DND-41 (cell line): Measurements from ENCODE around the gene GNG10.

ENCODE experiments used
- ATAC-seq: fragments of 200-7000 bp; cut with Tn5 transposase; 3 replicates; pipeline ENCODE4 v1.9.1; 2021; ENCODE audit warnings: low read depth; ENCODE audit not compliant: insufficient read depth
- DNase-seq: peaks from one replicate; pipeline ENCODE4 v3.0.0-alpha.2; 2020
- H2AFZ ChIP-seq: 2 replicates; pipeline ENCODE4 v1.6.0; 2012; ENCODE audit warnings: low read depth, low read length
- H3K27ac ChIP-seq: 2 replicates; pipeline ENCODE4 v1.5.1; 2012; ENCODE audit warnings: low read length, inconsistent platforms
- H3K27me3 ChIP-seq: fragments of 200-600 bp; sonication (generic); 2 replicates; pipeline ENCODE4 v1.6.0; 2012; ENCODE audit warnings: low read length, mild to moderate bottlenecking, inconsistent platforms; ENCODE audit not compliant: insufficient read depth, poor library complexity
- H3K36me3 ChIP-seq: 2 replicates; pipeline ENCODE4 v1.5.1; 2012; ENCODE audit warnings: low read length, inconsistent platforms; ENCODE audit not compliant: insufficient read depth
- H3K4me1 ChIP-seq: 2 replicates; pipeline ENCODE4 v1.5.1; 2012; ENCODE audit warnings: mild to moderate bottlenecking, low read length; ENCODE audit not compliant: insufficient read depth
- H3K4me2 ChIP-seq: 2 replicates; pipeline ENCODE4 v1.6.0; 2012; ENCODE audit warnings: mild to moderate bottlenecking, moderate library complexity, low read length, inconsistent platforms; ENCODE audit not compliant: insufficient read depth
- H3K4me3 ChIP-seq, 2 experiments: fragments of 200-600 bp in 1 of 2; shearing (Covaris generic) in 1 of 2; 2 replicates each; pipeline ENCODE4 v1.5.1; 2012 to 2016; ENCODE audit warnings: inconsistent platforms in 2 of 2, low read length in 2 of 2, mild to moderate bottlenecking in 2 of 2, low read depth in 1 of 2, moderate library complexity in 1 of 2
- H3K79me2 ChIP-seq: 2 replicates; pipeline ENCODE4 v1.6.0; 2012; ENCODE audit warnings: low read length, inconsistent platforms; ENCODE audit not compliant: insufficient read depth
- H3K9ac ChIP-seq: 2 replicates; pipeline ENCODE4 v1.6.0; 2012; ENCODE audit warnings: low read depth, mild to moderate bottlenecking, inconsistent platforms, low read length, moderate library complexity
- H3K9me3 ChIP-seq: 2 replicates; pipeline ENCODE4 v1.5.1; 2012; ENCODE audit warnings: low read length, moderate library complexity, mild to moderate bottlenecking, inconsistent platforms; ENCODE audit not compliant: insufficient read depth, severe bottlenecking
- H4K20me1 ChIP-seq: 2 replicates; pipeline ENCODE4 v1.6.0; 2012; ENCODE audit warnings: low read length; ENCODE audit not compliant: insufficient read depth
- EZH2 ChIP-seq: IDR thresholded peaks from 3 replicates; pipeline ENCODE4 v1.6.1; 2012; ENCODE audit warnings: borderline replicate concordance, low read depth, mild to moderate bottlenecking, moderate library complexity, low read length, inconsistent platforms; ENCODE audit not compliant: severe bottlenecking
- TF ChIP-seq, protein P1 (sequence below): IDR thresholded peaks from 2 replicates; pipeline ENCODE4 v1.5.1; 2012; ENCODE audit warnings: borderline replicate concordance, low read length, moderate library complexity, mild to moderate bottlenecking; ENCODE audit not compliant: poor library complexity, severe bottlenecking; ENCODE audit errors: extremely low read depth

Gene GNG10

DNA sequence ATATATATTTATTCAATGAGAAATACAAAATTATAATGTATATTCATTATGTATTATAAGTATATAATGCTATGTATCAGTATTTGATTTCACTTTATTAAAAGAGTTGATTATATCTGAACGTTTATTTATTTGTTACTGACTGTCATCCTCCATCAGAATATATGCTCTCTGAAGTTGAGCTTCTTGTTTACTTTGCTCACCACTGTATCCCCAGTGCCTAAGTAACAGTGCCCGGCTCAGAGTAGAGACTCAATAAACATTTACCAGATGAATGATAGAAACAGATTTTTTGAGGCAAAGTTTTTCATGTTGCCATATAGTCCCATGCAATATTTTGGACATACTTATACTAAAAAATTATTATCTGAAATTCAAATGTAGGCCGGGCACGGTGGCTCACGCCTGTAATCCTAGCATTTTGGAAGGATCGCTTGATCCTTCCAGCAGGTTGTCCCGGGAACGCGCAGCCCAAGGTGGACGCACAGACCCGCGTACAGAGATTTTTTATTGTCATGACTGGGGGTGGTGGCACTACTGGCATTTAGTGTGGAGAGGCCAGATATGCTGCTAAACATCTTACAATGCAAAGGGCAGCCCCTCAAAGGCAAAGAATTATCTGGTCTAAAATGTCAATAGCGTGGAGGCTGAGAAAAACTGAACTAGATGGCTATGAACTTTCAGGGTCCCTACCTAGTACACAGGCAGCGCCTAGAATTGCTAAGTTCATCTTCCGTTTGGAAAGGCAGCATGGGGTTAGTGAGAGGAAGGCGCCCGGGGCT, 31.0 kb upstream of the GNG10 start:
- H4K20me1 ChIP-seq, result peaks cover 13% of the 10 kb centered on the region; the same call in 1 of the 2 replicates
- no peaks in the 10 kb centered on the region; the same call in 1 of the 2 replicates for H3K36me3 ChIP-seq
- H3K4me2 ChIP-seq, result peak overlapping the region; percentile 92
- peak overlapping the region; percentile 79 for H3K9ac ChIP-seq
- no peaks in the 10 kb centered on the region for H3K27me3 ChIP-seq
- peak overlapping the region; percentile 62 for H3K27ac ChIP-seq
- TF ChIP-seq, protein P1, sequence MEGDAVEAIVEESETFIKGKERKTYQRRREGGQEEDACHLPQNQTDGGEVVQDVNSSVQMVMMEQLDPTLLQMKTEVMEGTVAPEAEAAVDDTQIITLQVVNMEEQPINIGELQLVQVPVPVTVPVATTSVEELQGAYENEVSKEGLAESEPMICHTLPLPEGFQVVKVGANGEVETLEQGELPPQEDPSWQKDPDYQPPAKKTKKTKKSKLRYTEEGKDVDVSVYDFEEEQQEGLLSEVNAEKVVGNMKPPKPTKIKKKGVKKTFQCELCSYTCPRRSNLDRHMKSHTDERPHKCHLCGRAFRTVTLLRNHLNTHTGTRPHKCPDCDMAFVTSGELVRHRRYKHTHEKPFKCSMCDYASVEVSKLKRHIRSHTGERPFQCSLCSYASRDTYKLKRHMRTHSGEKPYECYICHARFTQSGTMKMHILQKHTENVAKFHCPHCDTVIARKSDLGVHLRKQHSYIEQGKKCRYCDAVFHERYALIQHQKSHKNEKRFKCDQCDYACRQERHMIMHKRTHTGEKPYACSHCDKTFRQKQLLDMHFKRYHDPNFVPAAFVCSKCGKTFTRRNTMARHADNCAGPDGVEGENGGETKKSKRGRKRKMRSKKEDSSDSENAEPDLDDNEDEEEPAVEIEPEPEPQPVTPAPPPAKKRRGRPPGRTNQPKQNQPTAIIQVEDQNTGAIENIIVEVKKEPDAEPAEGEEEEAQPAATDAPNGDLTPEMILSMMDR, result no peak
- peaks cover 40% of the 10 kb centered on the region for H3K79me2 ChIP-seq
- H3K4me1 ChIP-seq, result peaks cover 36% of the 10 kb centered on the region
- DNase-seq, result no peak
- peak overlapping the region; percentile 62 to 86 for H3K4me3 ChIP-seq
- H2AFZ ChIP-seq, result peak overlapping the region; percentile 82
- no peaks in the 10 kb centered on the region for H3K9me3 ChIP-seq
- ATAC-seq, result peak; percentile 49

DNA sequence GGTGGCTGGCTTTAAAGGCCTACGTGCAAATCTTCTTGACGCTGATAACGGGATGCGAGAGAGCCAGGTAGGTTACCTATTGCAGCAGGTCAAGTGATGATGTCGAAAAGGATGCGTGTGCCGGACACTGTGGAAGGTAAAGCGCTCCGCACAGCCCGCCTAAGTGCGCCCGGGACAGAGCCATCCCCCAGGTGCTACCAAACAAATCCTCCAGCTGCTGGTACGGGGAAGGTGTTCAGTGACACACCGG, 30.5 kb upstream of the GNG10 start:
- H3K79me2 ChIP-seq, result peaks cover 45% of the 10 kb centered on the region
- peaks cover 18% of the 10 kb centered on the region; the same call in 1 of the 2 replicates for H4K20me1 ChIP-seq
- H3K9me3 ChIP-seq, result no peaks in the 10 kb centered on the region
- DNase-seq (no peak), ATAC-seq (no peak)
- no peaks in the 10 kb centered on the region; the same call in 1 of the 2 replicates for H3K36me3 ChIP-seq
- peak overlapping the region; percentile 79 for H3K9ac ChIP-seq
- H3K27ac ChIP-seq, result peak overlapping the region; percentile 62
- H2AFZ ChIP-seq, result peak overlapping the region; percentile 82
- peak overlapping the region; percentile 62 to 86 for H3K4me3 ChIP-seq
- H3K4me1 ChIP-seq, result peaks cover 41% of the 10 kb centered on the region
- H3K4me2 ChIP-seq, result peak overlapping the region; percentile 92
- no peaks in the 10 kb centered on the region for H3K27me3 ChIP-seq
- TF ChIP-seq EZH2, result no peak
- TF ChIP-seq, protein P1, result no peak

GRCh38 chr9:111631214-111631971, 30.0 kb upstream of the GNG10 start, which contains the start of gene DNAJC25:
Gene DNAJC25, plus strand, starts transcription at chr9:111631334. Its CDS starts 74 bp downstream, at chr9:111631408.
- Histone ChIP-seq H3K4me2 (peak within 1 kb of the TSS; percentile 92), H3K79me2 (peaks cover 50% of the 10 kb centered on the region), H3K9me3 (no peaks in the 10 kb centered on the region), H3K36me3 (no peaks in the 10 kb centered on the region; the same call in 1 of the 2 replicates), H3K4me3 (peak within 1 kb of the TSS; percentile 62 to 86), H3K27ac (peak within 1 kb of the TSS; percentile 62), H3K9ac (peak within 1 kb of the TSS; percentile 79), H3K27me3 (no peaks in the 10 kb centered on the region), H2AFZ (peak within 1 kb of the TSS; percentile 82), H4K20me1 (peaks cover 22% of the 10 kb centered on the region; the same call in 1 of the 2 replicates), H3K4me1 (peaks cover 41% of the 10 kb centered on the region)
- peak; percentile 96 for DNase-seq
- TF ChIP-seq, protein P1, result no peak
- no peak for TF ChIP-seq EZH2
- peak; percentile 97 for ATAC-seq
